ENCODE measurements around the gene CCDC149.

CCDC149 gene

GRCh38 chr4:24856586-24856985 is 56.3 kb downstream of the CCDC149 start:
- TF ChIP-seq CTCF (IDR thresholded peaks at IDR 0.05; ENCODE audit: low read length): no peak
- no peak for TF ChIP-seq EZH2 (optimal IDR thresholded peaks at IDR 0.05; ENCODE audit: low read depth, low read length)
- no peak for TF ChIP-seq EZH2phosphoT487 (IDR thresholded peaks at IDR 0.05; ENCODE audit: low read length)
- Histone ChIP-seq H3K79me2 (ENCODE audit: low read length) (no peaks in the 10 kb centered on the region), H3K27me3 (replicated peaks; ENCODE audit: insufficient read depth, low read length) (no peaks in the 10 kb centered on the region), H3K9me2 (replicated peaks; ENCODE audit: insufficient read depth, low read length) (no peaks in the 10 kb centered on the region), H3K4me2 (ENCODE audit: low read depth, low read length) (peak overlapping the region; percentile 5; the same call in 1 of the 2 replicates), H3K9ac (ENCODE audit: low read length) (no peak overlapping the region), H3K4me3 (ENCODE audit: low read length) (no peak overlapping the region), H3K36me3 (replicated peaks; ENCODE audit: insufficient read depth, low read length) (no peaks in the 10 kb centered on the region), H3K4me1 (ENCODE audit: low read length) (peaks cover 33% of the 10 kb centered on the region), H4K20me1 (ENCODE audit: insufficient read depth, low read length) (no peaks in the 10 kb centered on the region), H2AFZ (ENCODE audit: low read length) (peak overlapping the region; percentile 14; the same call in 1 of the 2 replicates), H3K9me3 (replicated peaks; ENCODE audit: insufficient read depth, low read length) (no peaks in the 10 kb centered on the region), H3F3A (ENCODE audit: insufficient read depth, low read length) (no peaks in the 10 kb centered on the region), H3K27ac (ENCODE audit: low read length) (no peak overlapping the region; the same call in 1 of the 2 replicates)
- peak; percentile 47 for DNase-seq

GRCh38 chr4:24855741-24856140 is 57.1 kb downstream of the CCDC149 start:
- H3K27me3 ChIP-seq (replicated peaks; ENCODE audit: insufficient read depth, low read length): no peaks in the 10 kb centered on the region
- no peaks in the 10 kb centered on the region for H3F3A ChIP-seq (ENCODE audit: insufficient read depth, low read length)
- H2AFZ ChIP-seq (ENCODE audit: low read length): no peak overlapping the region
- peaks cover 33% of the 10 kb centered on the region for H3K4me1 ChIP-seq (ENCODE audit: low read length)
- no peak for DNase-seq
- H3K4me2 ChIP-seq (ENCODE audit: low read depth, low read length): no peak overlapping the region
- no peak overlapping the region for H3K27ac ChIP-seq (ENCODE audit: low read length)
- H3K9ac ChIP-seq (ENCODE audit: low read length): no peak overlapping the region
- no peaks in the 10 kb centered on the region for H3K36me3 ChIP-seq (replicated peaks; ENCODE audit: insufficient read depth, low read length)
- no peak overlapping the region for H3K4me3 ChIP-seq (ENCODE audit: low read length)
- H3K9me3 ChIP-seq (replicated peaks; ENCODE audit: insufficient read depth, low read length): no peaks in the 10 kb centered on the region
- no peaks in the 10 kb centered on the region for H3K79me2 ChIP-seq (ENCODE audit: low read length)
- H3K9me2 ChIP-seq (replicated peaks; ENCODE audit: insufficient read depth, low read length): no peaks in the 10 kb centered on the region
- TF ChIP-seq EZH2 (optimal IDR thresholded peaks at IDR 0.05; ENCODE audit: low read depth, low read length) (no peak), CTCF (IDR thresholded peaks at IDR 0.05; ENCODE audit: low read length) (no peak), EZH2phosphoT487 (IDR thresholded peaks at IDR 0.05; ENCODE audit: low read length) (no peak)
- no peaks in the 10 kb centered on the region for H4K20me1 ChIP-seq (ENCODE audit: insufficient read depth, low read length)

DNA sequence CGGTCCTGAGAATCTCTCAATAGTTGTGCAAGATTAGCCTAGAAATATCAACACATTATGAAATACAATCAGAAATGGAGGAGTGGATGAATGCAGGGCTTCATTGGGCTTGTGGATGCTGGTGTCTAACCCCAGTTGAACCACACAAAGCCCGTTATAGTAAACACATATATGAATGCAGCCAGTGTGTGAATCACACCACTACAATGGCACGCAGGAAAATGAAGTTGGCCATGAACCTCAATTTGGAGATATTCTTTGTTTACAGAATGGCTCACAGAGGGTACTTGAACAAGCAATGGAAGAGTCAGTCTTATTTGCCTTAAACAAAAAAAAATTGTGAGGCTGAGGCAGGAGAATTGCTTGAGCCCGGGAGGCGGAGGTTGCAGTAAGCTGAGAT is 59.7 kb downstream of the CCDC149 start:
- Histone ChIP-seq H3K4me2 (ENCODE audit: low read depth, low read length) (no peak overlapping the region), H3F3A (ENCODE audit: insufficient read depth, low read length) (no peaks in the 10 kb centered on the region), H3K36me3 (replicated peaks; ENCODE audit: insufficient read depth, low read length) (no peaks in the 10 kb centered on the region), H3K79me2 (ENCODE audit: low read length) (no peaks in the 10 kb centered on the region), H3K9ac (ENCODE audit: low read length) (no peak overlapping the region), H3K4me3 (ENCODE audit: low read length) (no peak overlapping the region), H3K4me1 (ENCODE audit: low read length) (peaks cover 31% of the 10 kb centered on the region), H4K20me1 (ENCODE audit: insufficient read depth, low read length) (no peaks in the 10 kb centered on the region), H3K9me2 (replicated peaks; ENCODE audit: insufficient read depth, low read length) (no peaks in the 10 kb centered on the region), H3K9me3 (replicated peaks; ENCODE audit: insufficient read depth, low read length) (no peaks in the 10 kb centered on the region), H3K27me3 (replicated peaks; ENCODE audit: insufficient read depth, low read length) (no peaks in the 10 kb centered on the region), H2AFZ (ENCODE audit: low read length) (no peak overlapping the region), H3K27ac (ENCODE audit: low read length) (no peak overlapping the region)
- TF ChIP-seq EZH2 (optimal IDR thresholded peaks at IDR 0.05; ENCODE audit: low read depth, low read length): no peak
- no peak for DNase-seq

- H3F3A ChIP-seq (ENCODE audit: insufficient read depth, low read length): no peaks in the 10 kb centered on the region
- H3K9me3 ChIP-seq (replicated peaks; ENCODE audit: insufficient read depth, low read length): no peaks in the 10 kb centered on the region
- peaks cover 7% of the 10 kb centered on the region for H3K4me1 ChIP-seq (ENCODE audit: low read length)
- no peak overlapping the region for H3K4me2 ChIP-seq (ENCODE audit: low read depth, low read length)
- no peak for DNase-seq
- H3K27me3 ChIP-seq (replicated peaks; ENCODE audit: insufficient read depth, low read length): no peaks in the 10 kb centered on the region
- H3K27ac ChIP-seq (ENCODE audit: low read length): no peak overlapping the region
- no peak overlapping the region for H2AFZ ChIP-seq (ENCODE audit: low read length)
- no peaks in the 10 kb centered on the region for H3K79me2 ChIP-seq (ENCODE audit: low read length)
- no peak overlapping the region for H3K9ac ChIP-seq (ENCODE audit: low read length)
- H3K4me3 ChIP-seq (ENCODE audit: low read length): no peak overlapping the region
- no peak for TF ChIP-seq CTCF (IDR thresholded peaks at IDR 0.05; ENCODE audit: low read length)
- no peak for TF ChIP-seq EZH2 (optimal IDR thresholded peaks at IDR 0.05; ENCODE audit: low read depth, low read length)
- no peaks in the 10 kb centered on the region for H4K20me1 ChIP-seq (ENCODE audit: insufficient read depth, low read length)
- H3K36me3 ChIP-seq (replicated peaks; ENCODE audit: insufficient read depth, low read length): no peaks in the 10 kb centered on the region
- no peaks in the 10 kb centered on the region for H3K9me2 ChIP-seq (replicated peaks; ENCODE audit: insufficient read depth, low read length)
Observed at GRCh38 chr4:24850674-24851073, 62.2 kb downstream of the CCDC149 start.
